ENCODE data around the gene NFX1. TPM values are rescaled to one million over a fixed set of nuclear protein-coding genes. Genes with fewer than 3 reads are reported as not detected.

Gene NFX1
- total RNA-seq, 4 donors from 2014 or later: 32.1 to 49.4 (median 36.9) TPM

- H3K27ac ChIP-seq (replicated peaks in 1 of 4): no peak overlapping the region
- 89% methylated on average over 15 of the region's 17 CpGs for WGBS
- peaks cover 0 to 10% (median 0%) of the 10 kb centered on the region in 4 donors for H3K36me3 ChIP-seq
- TF ChIP-seq POLR2AphosphoS5 (IDR thresholded peaks at IDR 0.05): no peak
- TF ChIP-seq EP300 (IDR thresholded peaks at IDR 0.05): no peak
- TF ChIP-seq POLR2A (IDR thresholded peaks at IDR 0.05; ENCODE audit: low read depth): no peak
- no peak for TF ChIP-seq CTCF (IDR thresholded peaks at IDR 0.05)
- no peak overlapping the region for H3K4me3 ChIP-seq
- intact Hi-C loops (cut with DNase I): no loop called here
- DNase-seq (ENCODE audit: extremely low spot score): no peak
- no peaks in the 10 kb centered on the region for H3K9me3 ChIP-seq
- no peaks in the 10 kb centered on the region for H3K27me3 ChIP-seq
- H3K4me1 ChIP-seq: peaks cover 14 to 38% (median 20%) of the 10 kb centered on the region in 4 donors
These were observed 113.8 kb downstream of the NFX1 start for GRCh38 chr9:33403941-33404787.

DNA sequence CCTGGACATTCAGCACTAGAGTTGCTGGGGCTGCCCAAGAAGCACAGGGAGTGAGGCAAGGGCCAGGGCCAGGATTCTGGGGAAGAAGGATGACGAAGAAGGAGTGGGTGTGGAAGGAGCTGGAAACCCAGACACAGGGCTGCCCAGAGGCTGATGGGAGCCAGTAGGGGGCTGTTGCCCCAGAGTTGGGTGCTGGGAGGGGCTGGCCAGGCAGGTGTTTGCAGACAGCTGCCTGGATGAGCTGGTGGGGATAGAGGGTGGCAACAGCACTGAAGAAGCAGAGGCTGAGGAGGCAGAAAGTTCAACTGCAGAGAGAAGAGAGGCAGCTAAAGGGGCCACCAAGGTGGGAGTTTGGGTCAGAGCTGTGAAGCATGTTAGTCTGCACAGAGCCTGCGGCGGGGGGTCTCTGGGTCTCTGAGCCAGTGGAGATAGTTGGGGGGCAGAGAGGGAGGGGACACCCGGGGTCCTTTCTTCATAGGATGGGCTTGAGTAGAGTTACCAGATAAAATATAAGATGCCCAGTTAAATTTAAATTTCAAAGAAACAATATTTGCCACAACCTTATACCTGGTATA lies 114.6 kb downstream of the NFX1 start:
- WGBS: 90% methylated on average over 4 of the region's 4 CpGs
- Histone ChIP-seq H3K27ac (replicated peaks in 1 of 4) (no peak overlapping the region), H3K36me3 (peaks cover 0 to 8% (median 0%) of the 10 kb centered on the region in 4 donors), H3K27me3 (no peaks in the 10 kb centered on the region), H3K9me3 (no peaks in the 10 kb centered on the region), H3K4me3 (no peak overlapping the region), H3K4me1 (peaks cover 14 to 32% (median 20%) of the 10 kb centered on the region in 4 donors)
- intact Hi-C loops (cut with DNase I): loop anchor here (5.0 kb wide), 1 partner anchor 62 kb away; no protein-coding TSS in a partner anchor
- DNase-seq (ENCODE audit: extremely low spot score): no peak
- no peak for TF ChIP-seq CTCF (IDR thresholded peaks at IDR 0.05)
- TF ChIP-seq POLR2AphosphoS5 (IDR thresholded peaks at IDR 0.05): no peak
- no peak for TF ChIP-seq POLR2A (IDR thresholded peaks at IDR 0.05; ENCODE audit: low read depth)
- TF ChIP-seq EP300 (IDR thresholded peaks at IDR 0.05): no peak

- WGBS: 100% methylated on average over 1 of the region's 3 CpGs
- H3K27me3 ChIP-seq: no peaks in the 10 kb centered on the region
- intact Hi-C loops (cut with DNase I): loop anchor here (5.0 kb wide), 1 partner anchor 60 kb away; no protein-coding TSS in a partner anchor
- H3K36me3 ChIP-seq: no peaks in the 10 kb centered on the region
- H3K4me3 ChIP-seq: no peak overlapping the region
- H3K9me3 ChIP-seq: no peaks in the 10 kb centered on the region
- H3K27ac ChIP-seq (replicated peaks in 1 of 4): no peak overlapping the region
- H3K4me1 ChIP-seq: peaks cover 11 to 25% (median 17%) of the 10 kb centered on the region in 4 donors
- no peak for TF ChIP-seq POLR2AphosphoS5 (IDR thresholded peaks at IDR 0.05)
- TF ChIP-seq POLR2A (IDR thresholded peaks at IDR 0.05; ENCODE audit: low read depth): no peak
- no peak for TF ChIP-seq EP300 (IDR thresholded peaks at IDR 0.05)
- no peak for TF ChIP-seq CTCF (IDR thresholded peaks at IDR 0.05)
- no peak for DNase-seq (ENCODE audit: extremely low spot score)
These were observed 116.7 kb downstream of the NFX1 start for GRCh38 chr9:33407061-33407460.

DNA sequence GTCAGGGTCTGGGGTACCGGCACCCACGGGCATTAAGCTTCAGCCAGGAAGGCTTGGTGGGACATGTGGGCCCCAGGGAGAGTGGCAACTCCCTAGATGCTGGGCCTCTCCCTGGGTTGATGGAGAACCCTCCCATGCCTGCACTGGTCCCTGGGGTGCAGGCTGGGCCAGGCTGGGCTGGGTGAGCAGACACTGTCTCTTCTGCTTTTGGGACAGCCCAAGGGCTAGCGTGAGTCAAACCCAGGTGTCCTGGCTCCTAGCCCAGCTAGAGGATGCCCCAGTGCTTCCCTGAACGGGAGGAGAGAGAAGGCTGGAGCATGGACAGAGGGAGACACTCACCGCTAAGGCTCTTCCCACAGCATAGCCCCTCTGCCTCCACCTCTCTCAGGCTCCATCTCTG lies 117.8 kb downstream of the NFX1 start:
- 58% methylated on average over 3 of the region's 5 CpGs for WGBS
- peaks cover 4 to 22% (median 8%) of the 10 kb centered on the region in 4 donors for H3K4me1 ChIP-seq
- no peaks in the 10 kb centered on the region for H3K36me3 ChIP-seq
- no peaks in the 10 kb centered on the region for H3K27me3 ChIP-seq
- no peaks in the 10 kb centered on the region for H3K9me3 ChIP-seq
- TF ChIP-seq EP300 (IDR thresholded peaks at IDR 0.05): no peak
- TF ChIP-seq CTCF (IDR thresholded peaks at IDR 0.05): no peak
- no peak for TF ChIP-seq POLR2A (IDR thresholded peaks at IDR 0.05; ENCODE audit: low read depth)
- TF ChIP-seq POLR2AphosphoS5 (IDR thresholded peaks at IDR 0.05): no peak
- no peak for DNase-seq (ENCODE audit: extremely low spot score)
- H3K27ac ChIP-seq (replicated peaks in 1 of 4): no peak overlapping the region
- H3K4me3 ChIP-seq: no peak overlapping the region
- intact Hi-C loops (cut with DNase I): loop anchor here (5.0 kb wide), 1 partner anchor 59 kb away; no protein-coding TSS in a partner anchor

Measured in esophagus muscularis mucosa (tissue), 4 donors.